ENCODE measurements around the gene MAPKAPK5. TPM values are rescaled to one million over a fixed set of nuclear protein-coding genes. Genes with fewer than 3 reads are reported as not detected.
A peak's percentile ranks its signal among the peaks of the same experiment; 100 is the strongest.
"Not testable (repeated sequence)": the region's sequence is repeated elsewhere in the genome, so short reads cannot be mapped to it uniquely, and the experiment has no call there.

Gene MAPKAPK5
- total and polyA plus RNA-seq, 12 donors = 9.1 to 28.6 (median 23.4) TPM

- peak; percentile 68 to 87 (median 80) for TF ChIP-seq CTCF (IDR thresholded peaks at IDR 0.05)
- Histone ChIP-seq H3K36me3 (peaks cover 0 to 47% (median 16%) of the 10 kb centered on the region in 9 donors), H3K27ac (peak overlapping the region in 1 of 10 donors; percentile 22), H3K9me3 (no peaks in the 10 kb centered on the region), H3K4me1 (peaks cover 0 to 8% (median 4%) of the 10 kb centered on the region in 9 donors), H3K27me3 (no peaks in the 10 kb centered on the region), H3K4me3 (no peak overlapping the region)
- 15 to 16% methylated on average over 13 of the region's 13 CpGs for WGBS, 2 donors
- ATAC-seq = peak; percentile 86 to 95 (median 88)
- intact Hi-C loops (cut with DNase I) = loop anchor here (1.0 to 5.0 kb wide), 4 partner anchors 60 to 61 kb away; no protein-coding TSS in a partner anchor
- DNase-seq = peak; percentile 52 to 76
Observed at GRCh38 chr12:111812881-111813741, 28.9 kb upstream of the MAPKAPK5 start.

GRCh38 chr12:111816065-111816615 lies 25.9 kb upstream of the MAPKAPK5 start:
- Histone ChIP-seq H3K27me3 (no peaks in the 10 kb centered on the region), H3K4me1 (peaks cover 0 to 14% (median 4%) of the 10 kb centered on the region in 9 donors), H3K27ac (no peak overlapping the region), H3K9me3 (no peaks in the 10 kb centered on the region), H3K36me3 (peaks cover 0 to 17% (median 0%) of the 10 kb centered on the region in 9 donors), H3K4me3 (no peak overlapping the region)
- ATAC-seq (no peak), DNase-seq (no peak)
- intact Hi-C loops (cut with DNase I) = no loop called here
- TF ChIP-seq CTCF (IDR thresholded peaks at IDR 0.05) = no peak
- WGBS, 2 donors = 77% methylated on average over 6 of the region's 6 CpGs

GRCh38 chr12:111816898-111817297 lies 25.1 kb upstream of the MAPKAPK5 start:
- H3K27ac ChIP-seq; H3K36me3 ChIP-seq; intact Hi-C loops (cut with DNase I); ATAC-seq; DNase-seq; H3K4me3 ChIP-seq; H3K9me3 ChIP-seq; H3K27me3 ChIP-seq: not testable (repeated sequence)
- H3K4me1 ChIP-seq = peaks cover 0 to 14% (median 4%) of the 10 kb centered on the region in 9 donors
- WGBS, 2 donors = 89 to 94% methylated on average over 3 of the region's 3 CpGs

- H3K27me3 ChIP-seq = no peaks in the 10 kb centered on the region
- no peak overlapping the region for H3K4me3 ChIP-seq
- TF ChIP-seq CTCF (IDR thresholded peaks at IDR 0.05) = no peak
- H3K9me3 ChIP-seq = no peaks in the 10 kb centered on the region
- H3K36me3 ChIP-seq = no peaks in the 10 kb centered on the region
- no peak for ATAC-seq
- H3K4me1 ChIP-seq = peaks cover 0 to 14% (median 2%) of the 10 kb centered on the region in 9 donors
- H3K27ac ChIP-seq = no peak overlapping the region
- no peak for DNase-seq
- 91% methylated on average over 8 of the region's 8 CpGs for WGBS, 2 donors
- intact Hi-C loops (cut with DNase I) = no loop called here
Observed at GRCh38 chr12:111818340-111818739, 23.7 kb upstream of the MAPKAPK5 start.
